Neuronal stem cell (in vitro differentiated cells): ENCODE measurements around the gene OR6Q1.

Source experiments
- DNase-seq: peaks from one replicate; pipeline ENCODE4 v3.0.0-alpha.2; 2013; ENCODE audit warnings: low spot score
- H2AFZ ChIP-seq: one replicate; pipeline ENCODE4 v1.6.1; 2013; ENCODE audit warnings: mild to moderate bottlenecking, low read length, inconsistent platforms
- H2AK5ac ChIP-seq: 2 replicates; pipeline ENCODE4 v1.6.1; 2013; ENCODE audit warnings: low read depth, mild to moderate bottlenecking, inconsistent platforms, low read length, moderate library complexity, mixed read lengths
- H2BK120ac ChIP-seq: 2 replicates; pipeline ENCODE4 v1.6.1; 2013; ENCODE audit warnings: low read depth, mild to moderate bottlenecking, inconsistent platforms, low read length, moderate library complexity, mixed read lengths
- H2BK12ac ChIP-seq: one replicate; pipeline ENCODE4 v1.6.1; 2013; ENCODE audit warnings: low read length, inconsistent platforms
- H2BK15ac ChIP-seq: 2 replicates; pipeline ENCODE4 v1.6.1; 2013; ENCODE audit warnings: mild to moderate bottlenecking, low read length, inconsistent platforms, mixed read lengths
- H2BK5ac ChIP-seq: one replicate; pipeline ENCODE4 v1.6.1; 2013; ENCODE audit warnings: inconsistent platforms, mild to moderate bottlenecking, low read length, moderate library complexity
- H3K14ac ChIP-seq: one replicate; pipeline ENCODE4 v1.6.1; 2013; ENCODE audit warnings: low read length, inconsistent platforms
- H3K18ac ChIP-seq: 2 replicates; pipeline ENCODE4 v1.6.1; 2013; ENCODE audit warnings: low read length, inconsistent platforms
- H3K23ac ChIP-seq: 2 replicates; pipeline ENCODE4 v1.6.1; 2013; ENCODE audit warnings: low read depth, mild to moderate bottlenecking, mixed read lengths, low read length, inconsistent platforms; ENCODE audit not compliant: poor library complexity
- H3K27ac ChIP-seq: replicated peaks from 3 replicates; pipeline ENCODE4 v1.5.1; 2013; ENCODE audit warnings: low read length, inconsistent platforms
- H3K27me3 ChIP-seq, 3 experiments: 2 replicates each; pipeline ENCODE4 v1.6.1; 2013; ENCODE audit warnings: low read length in 3 of 3, mild to moderate bottlenecking in 2 of 3, inconsistent platforms in 1 of 3, low read depth in 1 of 3, mixed read lengths in 1 of 3, moderate library complexity in 1 of 3; ENCODE audit not compliant: control insufficient read depth in 3 of 3, insufficient read depth in 3 of 3
- H3K36me3 ChIP-seq, 2 donors: replicated peaks in 1 of 2; 2 replicates each; pipeline ENCODE4 v1.6.1; 2013; ENCODE audit warnings: low read length in 2 of 2; ENCODE audit not compliant: control insufficient read depth in 2 of 2, insufficient read depth in 2 of 2
- H3K4ac ChIP-seq: 2 replicates; pipeline ENCODE4 v1.6.1; 2013; ENCODE audit warnings: inconsistent platforms, mild to moderate bottlenecking, low read length, moderate library complexity
- H3K4me1 ChIP-seq, 2 donors: 1 replicate in 1 of 2; 2 replicates in 1 of 2; pipeline ENCODE4 v1.6.1; 2013; ENCODE audit warnings: low read length in 2 of 2, low read depth in 1 of 2; ENCODE audit not compliant: control insufficient read depth in 2 of 2, insufficient read depth in 1 of 2
- H3K4me2 ChIP-seq: one replicate; pipeline ENCODE4 v1.6.1; 2013; ENCODE audit warnings: mild to moderate bottlenecking, low read length, inconsistent platforms; ENCODE audit not compliant: insufficient read depth, poor library complexity, severe bottlenecking
- H3K4me3 ChIP-seq, 2 donors: 2 replicates each; pipeline ENCODE4 v1.5.1; 2013; ENCODE audit warnings: low read length in 2 of 2, mild to moderate bottlenecking in 2 of 2, inconsistent platforms in 1 of 2, moderate library complexity in 1 of 2
- H3K79me1 ChIP-seq: one replicate; pipeline ENCODE4 v1.6.1; 2013; ENCODE audit warnings: low read depth, mild to moderate bottlenecking, inconsistent platforms, low read length, moderate library complexity
- H3K9ac ChIP-seq: one replicate; pipeline ENCODE4 v1.6.1; 2013; ENCODE audit warnings: mild to moderate bottlenecking, low read depth, low read length, inconsistent platforms; ENCODE audit not compliant: poor library complexity
- H3K9me3 ChIP-seq, 2 donors: replicated peaks in 1 of 2; 2 replicates each; pipeline versions ENCODE3 to v1.6.1; 2013; ENCODE audit warnings: low read length in 2 of 2, mild to moderate bottlenecking in 2 of 2, inconsistent platforms in 1 of 2, low read depth in 1 of 2, mixed read lengths in 1 of 2, moderate library complexity in 1 of 2; ENCODE audit not compliant: control insufficient read depth in 2 of 2, insufficient read depth in 1 of 2
- H4K8ac ChIP-seq: one replicate; pipeline ENCODE4 v1.6.1; 2013; ENCODE audit warnings: low read depth, mild to moderate bottlenecking, inconsistent platforms, low read length, moderate library complexity
- H4K91ac ChIP-seq: one replicate; pipeline ENCODE4 v1.6.1; 2013; ENCODE audit warnings: low read length, low read depth, mild to moderate bottlenecking, inconsistent platforms; ENCODE audit not compliant: poor library complexity
- WGBS, 2 donors: extraction: QIAGEN DNeasy Blood & Tissue Kit; methylation state at CpG; one replicate each; pipeline ENCODE4 v1.1.7; 2013; ENCODE audit warnings: missing lambda C conversion rate in 2 of 2, mixed read lengths in 1 of 2; ENCODE audit not compliant: insufficient read length in 2 of 2, insufficient replicate concordance in 1 of 2; ENCODE audit errors: extremely low coverage in 2 of 2; 5-methylcytosine and 5-hydroxymethylcytosine counted together

The OR6Q1 gene

GRCh38 chr11:58034471-58034870, 3.7 kb downstream of the OR6Q1 start:
- Histone ChIP-seq H3K79me1 (no peaks in the 10 kb centered on the region), H2BK5ac (no peak overlapping the region), H2AFZ (no peak overlapping the region), H4K8ac (no peak overlapping the region), H2BK12ac (no peak overlapping the region), H2AK5ac (no peak overlapping the region), H3K4me3 (no peak overlapping the region), H3K14ac (no peak overlapping the region), H3K23ac (no peak overlapping the region), H3K4me1 (no peaks in the 10 kb centered on the region), H3K4ac (no peak overlapping the region), H3K27me3 (no peaks in the 10 kb centered on the region), H3K36me3 (no peaks in the 10 kb centered on the region), H3K27ac (no peak overlapping the region), H2BK120ac (no peak overlapping the region), H3K18ac (no peak overlapping the region), H4K91ac (no peak overlapping the region), H3K9ac (no peak overlapping the region), H3K4me2 (no peak overlapping the region), H3K9me3 (no peaks in the 10 kb centered on the region), H2BK15ac (no peak overlapping the region)
- no CpG with 5 or more reads among the region's 2 CpGs for WGBS, 2 donors
- no peak for DNase-seq

- Histone ChIP-seq H4K91ac (no peak overlapping the region), H3K4me1 (no peaks in the 10 kb centered on the region), H3K9me3 (no peaks in the 10 kb centered on the region), H2AFZ (no peak overlapping the region), H3K79me1 (no peaks in the 10 kb centered on the region), H3K27ac (no peak overlapping the region), H2BK120ac (no peak overlapping the region), H3K23ac (no peak overlapping the region), H3K4me3 (no peak overlapping the region), H2AK5ac (no peak overlapping the region), H3K4me2 (no peak overlapping the region), H4K8ac (no peak overlapping the region), H3K14ac (no peak overlapping the region), H3K27me3 (no peaks in the 10 kb centered on the region), H2BK15ac (no peak overlapping the region), H3K18ac (no peak overlapping the region), H3K9ac (no peak overlapping the region), H2BK12ac (no peak overlapping the region), H2BK5ac (no peak overlapping the region), H3K4ac (no peak overlapping the region), H3K36me3 (no peaks in the 10 kb centered on the region)
- DNase-seq = no peak
These were observed 8.8 kb downstream of the OR6Q1 start for GRCh38 chr11:58039589-58039988.

- H4K8ac ChIP-seq = no peak overlapping the region
- no CpG with 5 or more reads among the region's 2 CpGs for WGBS, 2 donors
- H3K4me3 ChIP-seq = no peak overlapping the region
- DNase-seq = no peak
- no peak overlapping the region for H2AK5ac ChIP-seq
- H3K18ac ChIP-seq = no peak overlapping the region
- no peaks in the 10 kb centered on the region for H3K4me1 ChIP-seq
- no peak overlapping the region for H2BK120ac ChIP-seq
- H2BK15ac ChIP-seq = no peak overlapping the region
- H3K4ac ChIP-seq = no peak overlapping the region
- no peak overlapping the region for H3K9ac ChIP-seq
- no peak overlapping the region for H2BK12ac ChIP-seq
- H3K23ac ChIP-seq = no peak overlapping the region
- no peaks in the 10 kb centered on the region for H3K27me3 ChIP-seq
- no peaks in the 10 kb centered on the region for H3K36me3 ChIP-seq
- H4K91ac ChIP-seq = no peak overlapping the region
- H3K79me1 ChIP-seq = no peaks in the 10 kb centered on the region
- H2AFZ ChIP-seq = no peak overlapping the region
- no peak overlapping the region for H3K14ac ChIP-seq
- no peak overlapping the region for H3K27ac ChIP-seq
- no peak overlapping the region for H2BK5ac ChIP-seq
- no peaks in the 10 kb centered on the region for H3K9me3 ChIP-seq
- no peak overlapping the region for H3K4me2 ChIP-seq
These were observed 12.6 kb downstream of the OR6Q1 start for GRCh38 chr11:58043379-58043778.

DNA sequence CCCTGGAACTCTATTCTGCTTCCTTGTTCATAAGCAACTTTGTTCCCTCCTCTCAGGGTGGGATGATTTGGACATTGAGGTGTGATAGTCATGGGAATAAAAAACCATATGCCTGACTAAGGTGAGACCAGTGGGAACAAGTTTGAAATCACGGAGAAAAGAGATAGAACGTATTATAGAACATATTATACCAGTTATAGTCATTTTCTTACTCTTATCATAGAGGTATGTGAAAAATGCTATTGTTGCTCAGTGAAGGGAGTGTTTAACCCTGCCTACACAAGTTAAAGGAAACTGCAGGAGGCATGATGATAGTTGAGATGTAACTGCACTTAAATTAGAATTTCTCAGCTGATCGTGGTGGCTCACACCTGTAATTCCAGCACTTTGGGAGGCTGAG, 15.5 kb downstream of the OR6Q1 start:
- H3K23ac ChIP-seq = no peak overlapping the region
- H3K79me1 ChIP-seq = no peaks in the 10 kb centered on the region
- no peak overlapping the region for H3K9ac ChIP-seq
- no peaks in the 10 kb centered on the region for H3K4me1 ChIP-seq
- no peak overlapping the region for H2BK5ac ChIP-seq
- no peak overlapping the region for H3K4me2 ChIP-seq
- DNase-seq = no peak
- H2AK5ac ChIP-seq = no peak overlapping the region
- no peak overlapping the region for H2BK120ac ChIP-seq
- no peak overlapping the region for H4K8ac ChIP-seq
- no peak overlapping the region for H3K27ac ChIP-seq
- no CpG with 5 or more reads among the region's 3 CpGs for WGBS, 2 donors
- no peaks in the 10 kb centered on the region for H3K36me3 ChIP-seq
- no peak overlapping the region for H2BK12ac ChIP-seq
- no peak overlapping the region for H3K4me3 ChIP-seq
- H3K9me3 ChIP-seq = no peaks in the 10 kb centered on the region
- no peak overlapping the region for H3K18ac ChIP-seq
- H3K4ac ChIP-seq = no peak overlapping the region
- H3K27me3 ChIP-seq = no peaks in the 10 kb centered on the region
- no peak overlapping the region for H2AFZ ChIP-seq
- H3K14ac ChIP-seq = no peak overlapping the region
- no peak overlapping the region for H2BK15ac ChIP-seq
- no peak overlapping the region for H4K91ac ChIP-seq
